K562 (cell line): ENCODE measurements around the gene TCEAL5. TPM values are rescaled to one million over a fixed set of nuclear protein-coding genes. Genes with fewer than 3 reads are reported as not detected.

ENCODE experiments used
- CHCHD3 ChIP-seq: fragments of 250-450 bp; sonication (Bioruptor Pico); IDR thresholded peaks from 2 replicates; pipeline ENCODE4 v2.1.2; 2022; ENCODE audit warnings: mild to moderate bottlenecking
- CREM ChIP-seq: IDR thresholded peaks from 2 replicates; pipeline ENCODE4 v1.6.1; 2014; ENCODE audit warnings: antibody characterized with exemption, low read depth
- DPF2 ChIP-seq: fragments of 450-650 bp; IDR thresholded peaks from 2 replicates; pipeline ENCODE4 v1.6.1; 2016
- EP400 ChIP-seq: fragments of 450-650 bp; IDR thresholded peaks from 2 replicates; pipeline ENCODE4 v1.6.1; 2017; ENCODE audit warnings: antibody characterized with exemption, mild to moderate bottlenecking, moderate library complexity
- ERF ChIP-seq: fragments of 450-650 bp; formaldehyde crosslinking; IDR thresholded peaks from 2 replicates; pipeline ENCODE4 v1.4.0; 2020; ENCODE audit warnings: mild to moderate bottlenecking, mixed read lengths
- ETV6 ChIP-seq, 3 experiments: fragments of 150-350 bp in 1 of 3; sonication (generic) in 1 of 3; formaldehyde crosslinking in 1 of 3; IDR thresholded peaks; 2 replicates each; pipeline versions ENCODE4 v1.6.1 to v1.8.0; 2014 to 2022; ENCODE audit warnings: borderline replicate concordance in 2 of 3, low read depth in 2 of 3, antibody characterized with exemption in 1 of 3, low read length in 1 of 3, mild to moderate bottlenecking in 1 of 3, missing genetic modification reagents in 1 of 3
- NCOR1 ChIP-seq: fragments of 450-650 bp; IDR thresholded peaks from 2 replicates; pipeline ENCODE4 v1.6.1; 2016; ENCODE audit warnings: mild to moderate bottlenecking, moderate library complexity
- NELFE ChIP-seq: IDR thresholded peaks from 2 replicates; pipeline ENCODE4 v1.6.1; 2011; ENCODE audit warnings: mild to moderate bottlenecking; ENCODE audit not compliant: insufficient read depth, insufficient read length
- PCBP2 ChIP-seq: fragments of 200-400 bp; formaldehyde crosslinking; IDR thresholded peaks from 2 replicates; pipeline ENCODE4 v1.6.1; 2018; ENCODE audit warnings: low read length, low read depth, mild to moderate bottlenecking, moderate library complexity; ENCODE audit not compliant: poor library complexity, severe bottlenecking
- PHF21A ChIP-seq: fragments of 450-650 bp; IDR thresholded peaks from 2 replicates; pipeline ENCODE4 v1.6.1; 2017; ENCODE audit warnings: low read depth, borderline replicate concordance
- PHTF2 ChIP-seq: fragments of 250-450 bp; sonication (Bioruptor Pico); IDR thresholded peaks from 2 replicates; pipeline ENCODE4 v1.5.0; 2021; ENCODE audit warnings: mild to moderate bottlenecking
- POLR2AphosphoS5 ChIP-seq: IDR thresholded peaks from 2 replicates; pipeline ENCODE4 v1.6.1; 2011; ENCODE audit warnings: mild to moderate bottlenecking, low read depth, low read length, moderate library complexity; ENCODE audit not compliant: control insufficient read depth, insufficient read depth
- RBM22 ChIP-seq: fragments of 200-400 bp; formaldehyde crosslinking; IDR thresholded peaks from 2 replicates; pipeline ENCODE4 v1.6.1; 2018; ENCODE audit warnings: low read length, low read depth; ENCODE audit not compliant: poor library complexity, severe bottlenecking
- RFX5 ChIP-seq: IDR thresholded peaks from 2 replicates; pipeline ENCODE4 v1.6.1; 2011; ENCODE audit warnings: low read depth, mild to moderate bottlenecking, improper control_type of control experiment, low read length
- STAT5B ChIP-seq: fragments of 250-450 bp; sonication (Bioruptor Pico); IDR thresholded peaks from 2 replicates; pipeline ENCODE4 v1.8.0; 2021; ENCODE audit warnings: mild to moderate bottlenecking, inconsistent platforms
- TAF15 ChIP-seq: fragments of 200-400 bp; formaldehyde crosslinking; IDR thresholded peaks from 2 replicates; pipeline ENCODE4 v1.6.1; 2017; ENCODE audit warnings: mild to moderate bottlenecking, low read depth, low read length, moderate library complexity
- TBL1XR1 ChIP-seq, 2 experiments: IDR thresholded peaks; 2 replicates each; pipeline ENCODE4 v1.6.1; 2012; ENCODE audit warnings: improper control_type of control experiment in 2 of 2, low read length in 2 of 2, mild to moderate bottlenecking in 1 of 2
- ZNF239 ChIP-seq: fragments of 250-450 bp; sonication (Bioruptor Pico); IDR thresholded peaks from 2 replicates; pipeline ENCODE4 v1.4.0; 2020; ENCODE audit warnings: mild to moderate bottlenecking
- ZNF589 ChIP-seq: fragments of 200-800 bp; sonication (Bioruptor generic); IDR thresholded peaks from 2 replicates; pipeline ENCODE4 v1.6.1; 2016; ENCODE audit warnings: low read depth, missing genetic modification characterization, missing compliant biosample characterization
- polyA plus RNA-seq, 8 experiments: library from polyadenylated mRNA; depleted of rRNA in 4 of 8; stranded (reverse) in 5 of 8; unstranded in 3 of 8; fragments of >200 nt; fragmentation: Nextera tagmentation in 2 of 8; fragmentation: Illumina TruSeq in 1 of 8; extraction: Ambion mirVana in 2 of 8; extraction: Trizol in 1 of 8; gene quantifications; 2 replicates each; pipeline versions ENCODE4 v1.2.1 to v1.2.3, GENCODE V29; 2011 to 2014; ENCODE audit warnings: inconsistent platforms in 1 of 8, missing spikeins in 1 of 8
- total RNA-seq, 7 experiments: library from RNA; depleted of rRNA in 6 of 7; stranded (reverse); fragments of >200 nt in 6 of 7; fragmentation: Illumina TruSeq in 2 of 7; extraction: Trizol in 2 of 7; gene quantifications; 2 replicates each; pipeline versions ENCODE4 v1.2.1 to v1.2.3, GENCODE V29; 2011 to 2021; ENCODE audit warnings: low replicate concordance in 1 of 7
- TF ChIP-seq, protein P1 (sequence below), 3 experiments: fragments of 200-800 bp in 1 of 3; sonication (Bioruptor generic) in 1 of 3; sonication (generic) in 1 of 3; formaldehyde crosslinking in 1 of 3; IDR thresholded peaks; 2 replicates each; pipeline versions ENCODE4 v1.6.1 to v1.8.0; 2016 to 2022; ENCODE audit warnings: mild to moderate bottlenecking in 2 of 3, missing compliant biosample characterization in 2 of 3, missing genetic modification characterization in 2 of 3, missing genetic modification reagents in 1 of 3
- TF ChIP-seq, protein P2 (sequence below): sonication (generic); formaldehyde crosslinking; IDR thresholded peaks from 2 replicates; pipeline ENCODE4 v1.9.0; 2022; ENCODE audit warnings: mild to moderate bottlenecking, missing genetic modification reagents
- TF ChIP-seq, protein P3 (sequence below): fragments of 250-450 bp; sonication (Bioruptor Pico); IDR thresholded peaks from 2 replicates; pipeline ENCODE4 v1.4.0; 2020; ENCODE audit warnings: mild to moderate bottlenecking
- TF ChIP-seq, protein P4 (sequence below): fragments of 250-450 bp; sonication (Bioruptor Pico); IDR thresholded peaks from 2 replicates; pipeline ENCODE4 v1.4.0; 2020; ENCODE audit warnings: borderline replicate concordance

The TCEAL5 gene
- total and polyA plus RNA-seq, 9 of the 15 experiments (the other 6 are each of a cell fraction or from before 2014, with no cell fraction given): 0.10 to 0.18 TPM; not detected in 7

DNA sequence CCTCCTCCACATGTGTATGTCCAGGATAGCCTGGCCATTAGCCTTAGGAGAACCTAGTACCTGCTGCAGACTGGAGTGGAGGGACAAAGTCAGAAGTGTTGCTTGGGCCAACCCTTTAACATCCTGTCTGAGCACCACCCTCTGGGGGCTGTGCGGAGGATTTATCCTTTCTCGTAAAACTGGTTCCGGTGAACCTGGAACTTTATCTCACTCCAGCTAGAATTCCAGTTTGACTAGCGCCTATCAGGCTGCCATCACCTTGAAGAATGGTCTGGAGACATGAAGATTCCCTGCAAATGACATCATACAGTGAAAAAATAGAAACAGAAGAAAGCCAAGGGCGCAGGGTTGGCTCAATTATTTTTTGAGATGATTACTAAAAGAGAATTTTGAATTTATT lies 25.6 kb downstream of the TCEAL5 start (continued):
- TF ChIP-seq EP400 (no peak), NELFE (no peak), RBM22 (no peak), POLR2AphosphoS5 (0 out of 2 replicates have a peak, but pooled peaks have one; percentile 29), CREM (peak; percentile 43; the same call in 1 of the 2 replicates), CHCHD3 (CRISPR knock-in tag) (no peak), PCBP2 (no peak), ZNF589 (no peak), NCOR1 (peak; percentile 47; the same call in 1 of the 2 replicates), TAF15 (no peak), ZNF239 (CRISPR knock-in tag) (no peak), RFX5 (no peak), DPF2 (0 out of 2 replicates have a peak, but pooled peaks have one; percentile 31), ERF (CRISPR knock-in tag) (no peak), ETV6 (IDR thresholded peaks at IDR 0.05; ENCODE audit: borderline replicate concordance in 1 of 2, low read depth in 2 of 2, low read length in 1 of 2) (no peak), ETV6 (CRISPR knock-in tag; IDR thresholded peaks at IDR 0.05; ENCODE audit: borderline replicate concordance) (no peak), PHTF2 (no peak), PHF21A (no peak), TBL1XR1 (IDR thresholded peaks at IDR 0.05; ENCODE audit: low read length in 2 of 2) (peak in 1 of 2 experiments; percentile 49; a peak in 1 of 4 replicates), STAT5B (no peak)
- TF ChIP-seq, protein P1, sequence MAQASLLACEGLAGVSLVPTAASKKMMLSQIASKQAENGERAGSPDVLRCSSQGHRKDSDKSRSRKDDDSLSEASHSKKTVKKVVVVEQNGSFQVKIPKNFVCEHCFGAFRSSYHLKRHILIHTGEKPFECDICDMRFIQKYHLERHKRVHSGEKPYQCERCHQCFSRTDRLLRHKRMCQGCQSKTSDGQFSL (CRISPR knock-in tag; IDR thresholded peaks at IDR 0.05): no peak
- TF ChIP-seq, protein P1 (tag; IDR thresholded peaks at IDR 0.05): no peak
- TF ChIP-seq, protein P2, sequence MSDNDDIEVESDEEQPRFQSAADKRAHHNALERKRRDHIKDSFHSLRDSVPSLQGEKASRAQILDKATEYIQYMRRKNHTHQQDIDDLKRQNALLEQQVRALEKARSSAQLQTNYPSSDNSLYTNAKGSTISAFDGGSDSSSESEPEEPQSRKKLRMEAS (CRISPR knock-in tag): no peak
- TF ChIP-seq, protein P3, sequence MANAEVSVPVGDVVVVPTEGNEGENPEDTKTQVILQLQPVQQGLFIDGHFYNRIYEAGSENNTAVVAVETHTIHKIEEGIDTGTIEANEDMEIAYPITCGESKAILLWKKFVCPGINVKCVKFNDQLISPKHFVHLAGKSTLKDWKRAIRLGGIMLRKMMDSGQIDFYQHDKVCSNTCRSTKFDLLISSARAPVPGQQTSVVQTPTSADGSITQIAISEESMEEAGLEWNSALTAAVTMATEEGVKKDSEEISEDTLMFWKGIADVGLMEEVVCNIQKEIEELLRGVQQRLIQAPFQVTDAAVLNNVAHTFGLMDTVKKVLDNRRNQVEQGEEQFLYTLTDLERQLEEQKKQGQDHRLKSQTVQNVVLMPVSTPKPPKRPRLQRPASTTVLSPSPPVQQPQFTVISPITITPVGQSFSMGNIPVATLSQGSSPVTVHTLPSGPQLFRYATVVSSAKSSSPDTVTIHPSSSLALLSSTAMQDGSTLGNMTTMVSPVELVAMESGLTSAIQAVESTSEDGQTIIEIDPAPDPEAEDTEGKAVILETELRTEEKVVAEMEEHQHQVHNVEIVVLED: no peak
- TF ChIP-seq, protein P4, sequence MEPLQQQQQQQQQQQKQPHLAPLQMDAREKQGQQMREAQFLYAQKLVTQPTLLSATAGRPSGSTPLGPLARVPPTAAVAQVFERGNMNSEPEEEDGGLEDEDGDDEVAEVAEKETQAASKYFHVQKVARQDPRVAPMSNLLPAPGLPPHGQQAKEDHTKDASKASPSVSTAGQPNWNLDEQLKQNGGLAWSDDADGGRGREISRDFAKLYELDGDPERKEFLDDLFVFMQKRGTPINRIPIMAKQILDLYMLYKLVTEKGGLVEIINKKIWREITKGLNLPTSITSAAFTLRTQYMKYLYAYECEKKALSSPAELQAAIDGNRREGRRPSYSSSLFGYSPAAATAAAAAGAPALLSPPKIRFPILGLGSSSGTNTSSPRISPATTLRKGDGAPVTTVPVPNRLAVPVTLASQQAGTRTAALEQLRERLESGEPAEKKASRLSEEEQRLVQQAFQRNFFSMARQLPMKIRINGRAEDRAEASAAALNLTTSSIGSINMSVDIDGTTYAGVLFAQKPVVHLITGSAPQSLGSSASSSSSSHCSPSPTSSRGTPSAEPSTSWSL: no peak
